HuH-7 (cell line): ENCODE data around the gene RIMBP3B.
"Not testable (repeated sequence)": the region's sequence is repeated elsewhere in the genome, so short reads cannot be mapped to it uniquely, and the experiment has no call there.

Experiments
- DNase-seq: peaks from one replicate; pipeline ENCODE4 v3.0.0; 2011; ENCODE audit warnings: low spot score

Gene RIMBP3B, protein sequence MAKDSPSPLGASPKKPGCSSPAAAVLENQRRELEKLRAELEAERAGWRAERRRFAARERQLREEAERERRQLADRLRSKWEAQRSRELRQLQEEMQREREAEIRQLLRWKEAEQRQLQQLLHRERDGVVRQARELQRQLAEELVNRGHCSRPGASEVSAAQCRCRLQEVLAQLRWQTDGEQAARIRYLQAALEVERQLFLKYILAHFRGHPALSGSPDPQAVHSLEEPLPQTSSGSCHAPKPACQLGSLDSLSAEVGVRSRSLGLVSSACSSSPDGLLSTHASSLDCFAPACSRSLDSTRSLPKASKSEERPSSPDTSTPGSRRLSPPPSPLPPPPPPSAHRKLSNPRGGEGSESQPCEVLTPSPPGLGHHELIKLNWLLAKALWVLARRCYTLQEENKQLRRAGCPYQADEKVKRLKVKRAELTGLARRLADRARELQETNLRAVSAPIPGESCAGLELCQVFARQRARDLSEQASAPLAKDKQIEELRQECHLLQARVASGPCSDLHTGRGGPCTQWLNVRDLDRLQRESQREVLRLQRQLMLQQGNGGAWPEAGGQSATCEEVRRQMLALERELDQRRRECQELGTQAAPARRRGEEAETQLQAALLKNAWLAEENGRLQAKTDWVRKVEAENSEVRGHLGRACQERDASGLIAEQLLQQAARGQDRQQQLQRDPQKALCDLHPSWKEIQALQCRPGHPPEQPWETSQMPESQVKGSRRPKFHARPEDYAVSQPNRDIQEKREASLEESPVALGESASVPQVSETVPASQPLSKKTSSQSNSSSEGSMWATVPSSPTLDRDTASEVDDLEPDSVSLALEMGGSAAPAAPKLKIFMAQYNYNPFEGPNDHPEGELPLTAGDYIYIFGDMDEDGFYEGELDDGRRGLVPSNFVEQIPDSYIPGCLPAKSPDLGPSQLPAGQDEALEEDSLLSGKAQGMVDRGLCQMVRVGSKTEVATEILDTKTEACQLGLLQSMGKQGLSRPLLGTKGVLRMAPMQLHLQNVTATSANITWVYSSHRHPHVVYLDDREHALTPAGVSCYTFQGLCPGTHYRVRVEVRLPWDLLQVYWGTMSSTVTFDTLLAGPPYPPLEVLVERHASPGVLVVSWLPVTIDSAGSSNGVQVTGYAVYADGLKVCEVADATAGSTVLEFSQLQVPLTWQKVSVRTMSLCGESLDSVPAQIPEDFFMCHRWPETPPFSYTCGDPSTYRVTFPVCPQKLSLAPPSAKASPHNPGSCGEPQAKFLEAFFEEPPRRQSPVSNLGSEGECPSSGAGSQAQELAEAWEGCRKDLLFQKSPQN (N-terminal part only)

DNA sequence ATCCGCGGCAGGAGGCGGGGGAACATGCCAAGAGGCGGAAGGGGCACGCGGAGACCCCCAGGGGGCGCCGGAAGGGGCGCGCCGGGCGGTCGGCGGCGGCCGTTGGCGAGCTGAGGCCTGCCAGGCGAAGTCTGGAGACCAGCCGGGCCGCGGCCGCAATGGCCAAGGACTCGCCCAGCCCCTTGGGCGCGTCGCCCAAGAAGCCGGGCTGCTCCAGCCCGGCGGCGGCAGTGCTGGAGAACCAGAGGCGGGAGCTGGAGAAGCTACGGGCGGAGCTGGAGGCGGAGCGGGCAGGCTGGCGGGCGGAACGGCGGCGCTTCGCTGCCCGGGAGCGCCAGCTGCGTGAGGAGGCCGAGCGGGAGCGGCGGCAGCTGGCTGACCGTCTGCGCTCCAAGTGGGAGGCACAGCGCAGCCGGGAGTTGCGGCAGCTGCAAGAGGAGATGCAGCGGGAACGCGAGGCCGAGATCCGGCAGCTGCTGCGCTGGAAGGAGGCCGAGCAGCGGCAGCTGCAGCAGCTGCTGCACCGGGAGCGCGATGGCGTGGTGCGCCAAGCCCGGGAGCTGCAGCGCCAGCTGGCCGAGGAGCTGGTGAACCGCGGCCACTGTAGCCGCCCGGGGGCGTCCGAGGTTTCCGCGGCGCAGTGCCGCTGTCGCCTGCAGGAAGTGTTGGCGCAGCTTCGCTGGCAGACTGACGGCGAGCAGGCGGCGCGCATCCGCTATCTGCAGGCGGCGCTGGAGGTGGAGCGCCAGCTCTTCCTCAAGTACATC is at the start of gene RIMBP3B:
RIMBP3B (plus strand) TSS at position 51 of the 767 bp plus-strand sequence; CDS start at position 159, 108 bp downstream.
- DNase-seq: not testable (repeated sequence)

DNA sequence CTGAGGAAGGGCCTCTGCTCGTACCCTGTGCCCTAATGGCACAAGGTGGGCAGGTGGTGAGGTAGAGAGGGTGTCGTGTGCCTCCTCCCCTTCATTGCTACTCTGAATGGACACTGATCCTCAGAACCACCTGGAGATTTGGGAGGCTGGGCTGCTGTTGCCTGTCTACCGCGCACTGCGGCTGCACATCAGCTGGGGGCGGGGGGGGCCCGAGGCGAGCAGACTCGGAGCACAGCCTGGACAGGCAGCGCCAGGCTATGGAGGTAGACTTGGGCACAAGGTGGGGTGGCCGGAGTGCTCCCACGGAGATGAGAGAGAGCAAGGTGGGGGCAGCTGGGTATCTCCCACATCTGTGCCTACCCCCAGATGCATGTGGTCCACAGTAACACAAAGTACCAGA is 26.0 kb upstream of the RIMBP3B start:
- DNase-seq: not testable (repeated sequence)

DNA sequence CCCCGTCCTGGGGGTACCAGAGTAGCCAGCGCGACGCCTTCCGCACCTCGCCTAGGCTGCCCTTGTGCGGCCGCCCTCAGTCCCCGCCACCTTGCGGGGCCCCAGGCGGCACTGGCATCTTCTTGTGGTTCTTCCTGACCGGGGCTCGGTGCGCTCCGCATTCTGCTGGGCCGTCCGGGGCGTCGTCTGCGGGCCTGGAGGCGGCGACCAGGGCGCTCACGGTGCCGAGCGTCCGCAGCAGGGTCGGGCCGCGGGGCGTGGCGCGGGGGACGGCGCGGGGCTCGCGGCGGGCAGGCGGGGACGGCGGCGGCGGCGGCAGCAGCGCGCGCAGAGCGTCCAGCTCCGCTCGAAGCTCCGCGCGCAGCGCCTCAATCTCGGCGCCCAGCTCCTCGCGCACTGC is 23.0 kb upstream of the RIMBP3B start:
- DNase-seq: not testable (repeated sequence)

DNA sequence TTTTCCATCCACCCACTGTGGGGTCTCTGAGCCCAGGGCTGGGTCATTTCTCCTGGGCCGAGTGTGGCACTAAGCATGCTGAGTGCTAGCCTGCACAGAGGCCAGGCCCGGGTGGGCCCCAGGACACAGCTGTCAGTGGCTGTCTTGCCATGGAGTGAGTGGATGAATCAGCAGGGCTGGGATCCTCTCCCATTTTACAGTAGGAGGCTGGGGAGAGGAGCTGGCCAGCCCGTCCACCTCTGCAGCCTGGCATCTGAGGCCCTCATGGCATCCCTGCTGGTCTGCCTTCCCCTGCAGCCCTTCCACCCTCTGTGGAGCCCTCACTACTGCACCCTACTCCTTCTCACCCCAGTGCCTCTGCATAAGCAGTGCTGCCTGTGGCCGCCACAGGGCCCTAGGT is 21.1 kb upstream of the RIMBP3B start:
- DNase-seq: not testable (repeated sequence)

DNA sequence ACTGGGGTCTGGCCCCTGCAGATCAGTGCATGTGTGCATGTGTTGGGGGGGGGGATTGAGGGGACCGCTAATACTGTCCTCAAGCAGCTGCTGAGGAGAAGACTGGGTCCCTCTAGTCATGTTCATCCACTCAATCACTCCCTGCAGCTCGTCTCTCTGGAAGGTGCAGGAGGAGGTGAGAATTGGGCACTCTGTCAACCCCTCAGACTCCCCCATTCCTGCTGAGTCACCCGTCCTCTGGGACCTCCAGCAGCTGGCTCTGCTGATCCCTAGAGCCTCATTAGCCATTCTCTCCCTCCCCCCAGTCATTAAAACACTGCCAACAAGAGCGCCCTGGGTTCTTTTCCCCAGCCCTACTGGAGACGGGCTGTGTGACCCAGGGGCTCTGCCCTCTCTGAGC is 20.5 kb upstream of the RIMBP3B start:
- DNase-seq: not testable (repeated sequence)

- DNase-seq: not testable (repeated sequence)
These were observed 19.7 kb upstream of the RIMBP3B start for GRCh38 chr22:21363803-21364202.

DNA sequence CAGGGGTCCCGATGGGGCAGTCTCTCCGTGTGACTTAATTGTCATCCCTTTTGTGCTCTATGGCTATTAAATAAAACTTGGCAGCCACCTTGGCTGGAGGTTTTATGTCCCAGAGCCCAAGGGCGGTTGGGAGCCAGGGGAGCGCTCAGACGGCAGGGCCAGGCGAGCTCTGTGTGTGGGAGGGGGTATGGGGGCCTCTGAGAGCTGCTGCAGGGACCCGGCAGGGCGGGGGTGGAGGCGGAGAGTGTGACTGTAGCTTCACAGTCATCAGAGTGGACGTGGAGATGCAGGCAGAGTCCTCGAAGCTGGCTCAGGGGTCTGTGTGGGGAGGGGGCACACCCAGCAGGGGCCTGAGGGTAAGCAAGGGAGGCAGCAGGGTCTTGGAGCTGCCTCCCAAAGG is 19.2 kb upstream of the RIMBP3B start:
- DNase-seq: not testable (repeated sequence)

DNA sequence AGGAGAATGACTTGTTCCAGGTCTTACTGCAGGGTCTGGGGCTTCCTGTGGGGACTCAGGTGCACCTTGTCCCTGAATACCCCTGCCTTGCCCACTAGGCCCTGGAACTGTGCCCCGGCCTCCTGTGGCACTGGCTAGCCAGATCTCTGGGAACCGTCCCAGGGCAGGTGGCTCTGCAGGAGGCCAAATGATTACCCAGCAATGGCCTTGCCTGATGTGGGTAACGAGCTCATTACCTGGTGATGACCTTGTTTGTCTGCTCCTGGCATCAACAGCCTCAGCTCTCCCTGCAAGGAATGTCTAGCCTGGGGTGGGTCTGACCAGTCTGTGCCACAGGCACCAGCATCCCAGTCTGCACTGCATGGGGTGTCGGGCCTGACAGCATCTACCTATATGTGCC is 18.2 kb upstream of the RIMBP3B start:
- DNase-seq: not testable (repeated sequence)

DNA sequence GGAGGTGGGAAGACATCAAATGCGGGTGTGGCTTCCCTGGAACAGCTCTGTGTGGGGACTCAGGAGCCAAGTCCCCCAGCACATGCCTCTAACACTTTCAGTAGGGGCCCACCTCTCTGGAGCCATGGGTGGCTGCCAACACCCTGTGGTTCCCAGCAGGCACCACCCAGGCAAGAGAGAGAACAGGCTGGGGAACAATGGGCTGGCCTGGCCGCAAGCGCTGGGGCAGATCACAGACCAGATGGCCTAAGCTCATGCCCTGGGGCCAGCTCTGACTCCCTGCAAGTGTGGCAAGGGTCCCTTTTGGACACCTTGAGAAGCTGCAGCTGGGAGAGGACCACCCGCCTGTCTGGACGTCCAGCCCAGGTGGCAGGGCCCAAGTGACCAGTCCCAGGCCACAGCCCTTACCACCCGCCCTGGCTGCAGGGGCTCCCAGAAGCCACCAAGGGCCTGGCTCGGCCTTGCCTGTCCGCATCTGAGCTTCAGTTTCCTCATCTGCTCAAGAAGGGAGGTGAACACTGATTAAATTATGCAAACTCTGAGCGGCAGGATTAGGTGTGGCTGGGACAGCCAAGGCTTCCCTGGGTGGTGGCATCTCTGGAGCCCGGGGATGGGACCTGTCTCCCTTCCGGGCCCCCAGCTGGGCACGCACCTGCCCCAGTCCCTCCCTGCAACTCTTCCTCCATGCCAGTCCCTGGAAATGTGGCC is 14.8 kb upstream of the RIMBP3B start:
- not testable (repeated sequence) for DNase-seq

DNA sequence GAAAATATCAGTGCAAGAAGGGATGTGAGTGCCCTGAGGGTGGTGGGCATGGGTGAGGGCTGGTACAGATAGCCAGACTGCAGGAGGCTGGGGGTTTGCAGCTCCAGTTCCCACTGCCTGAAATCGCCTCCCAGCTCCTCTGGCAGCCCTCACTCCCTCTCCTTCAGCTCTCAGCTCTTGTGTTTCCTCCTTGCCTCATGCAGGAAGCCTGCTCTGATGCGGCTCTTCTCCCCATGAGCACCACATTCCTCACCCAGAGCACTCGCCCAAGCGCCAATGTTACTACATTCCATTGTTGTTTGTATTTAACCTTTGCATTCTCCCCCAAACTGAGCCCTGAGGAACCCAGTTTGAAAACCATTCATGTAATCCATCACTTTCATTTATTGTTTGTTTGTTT is 7.7 kb upstream of the RIMBP3B start:
- not testable (repeated sequence) for DNase-seq

- DNase-seq: not testable (repeated sequence)
These were observed 1.2 kb downstream of the RIMBP3B start for GRCh38 chr22:21384468-21385357.

GRCh38 chr22:21389480-21389879 is 5.9 kb downstream of the RIMBP3B start:
- not testable (repeated sequence) for DNase-seq

GRCh38 chr22:21390013-21390412 is 6.5 kb downstream of the RIMBP3B start:
- DNase-seq: not testable (repeated sequence)

- DNase-seq: not testable (repeated sequence)
These were observed 11.1 kb downstream of the RIMBP3B start for GRCh38 chr22:21394613-21395012.

DNA sequence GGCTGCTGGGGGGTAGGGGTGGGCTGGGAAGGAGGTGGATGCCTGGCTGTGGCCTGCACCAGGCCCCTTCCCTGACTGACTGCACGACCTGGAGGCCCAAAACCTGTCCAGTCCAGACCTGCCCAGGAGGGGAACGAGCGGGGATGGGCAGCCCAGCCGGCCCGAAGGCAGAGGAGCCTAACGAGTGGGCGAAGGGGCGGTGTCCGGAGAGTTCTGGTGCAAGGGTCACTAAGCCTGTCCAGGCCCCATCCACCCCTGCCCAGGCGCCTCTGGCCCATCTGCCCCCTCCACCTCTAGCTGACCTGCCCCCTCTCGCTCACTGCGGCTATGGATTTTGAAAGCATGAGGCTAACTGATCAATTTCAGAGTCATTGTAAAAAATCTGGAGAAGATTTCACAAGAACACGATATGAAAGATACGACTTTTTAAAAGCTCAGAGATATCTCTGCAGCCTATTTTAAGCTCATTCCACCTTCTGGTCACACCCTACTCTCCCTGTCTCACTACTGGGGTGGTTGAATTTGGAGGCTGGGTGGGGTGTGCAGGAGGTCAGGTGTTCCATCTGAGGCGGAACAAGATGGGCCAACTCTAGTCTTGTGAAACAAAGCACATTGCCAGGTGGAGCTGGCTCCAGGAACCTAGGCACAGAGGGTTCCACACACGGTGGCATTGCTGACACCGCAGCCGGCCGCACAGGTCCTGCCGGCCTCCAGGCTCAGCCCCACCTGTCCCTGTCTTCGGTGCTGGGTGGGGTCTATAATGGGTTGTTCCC is 17.8 kb downstream of the RIMBP3B start:
- DNase-seq: not testable (repeated sequence)

DNA sequence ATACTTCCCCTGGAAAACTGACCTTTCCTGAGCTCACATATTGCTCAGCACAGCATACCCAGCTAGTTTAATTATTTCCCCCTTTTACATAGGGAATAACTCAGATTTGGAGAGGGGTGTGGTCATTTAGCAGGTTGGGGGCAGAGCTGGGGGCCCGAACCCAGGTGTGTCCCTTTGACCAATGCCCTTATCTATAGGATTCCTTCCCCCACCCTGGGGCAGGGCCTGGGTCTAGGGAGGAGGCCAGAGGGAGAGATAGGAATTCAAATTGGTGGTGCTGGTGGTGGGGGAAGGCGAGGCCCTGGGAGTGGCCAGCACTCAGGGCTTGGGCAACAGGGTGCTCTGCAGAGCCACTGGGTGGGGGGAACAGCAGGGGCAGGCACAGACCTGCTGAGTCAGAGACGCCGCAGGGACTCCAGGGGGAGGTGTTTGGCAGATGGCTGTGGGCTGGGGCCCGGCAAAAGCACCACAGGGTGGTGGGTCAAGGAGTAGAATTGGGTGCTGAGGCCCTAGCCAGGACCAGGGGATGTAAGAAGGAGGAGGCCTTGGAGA is 19.3 kb downstream of the RIMBP3B start:
- not testable (repeated sequence) for DNase-seq

- not testable (repeated sequence) for DNase-seq
These were observed 23.6 kb downstream of the RIMBP3B start for GRCh38 chr22:21407139-21407538.

DNA sequence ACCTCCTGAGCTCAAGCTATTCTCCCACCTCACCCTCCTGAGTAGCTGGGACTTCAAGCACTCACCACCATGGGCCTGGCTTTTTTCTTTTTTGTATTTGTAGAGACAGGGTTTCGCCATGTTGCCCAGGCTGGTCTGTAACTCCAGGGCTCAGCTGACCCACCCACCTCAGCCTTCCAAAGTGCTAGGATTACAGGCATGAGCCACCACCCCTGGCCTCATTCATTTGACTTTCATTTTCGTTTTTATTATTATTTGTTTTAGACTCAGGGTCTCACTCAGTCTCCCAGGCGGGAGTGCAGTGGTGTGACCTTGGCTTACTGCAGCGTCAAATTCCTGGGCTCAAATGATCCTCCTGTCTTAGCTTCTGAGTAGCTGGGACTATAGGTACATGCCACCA is 24.2 kb downstream of the RIMBP3B start:
- DNase-seq: not testable (repeated sequence)
